ENCODE data around the gene CFAP221.

CFAP221 gene

GRCh38 chr2:119662297-119662696 is 118.0 kb downstream of the CFAP221 start:
- in situ Hi-C loops (cut with HindIII; ENCODE audit: low sequenced_read_pairs) = no loop called here
- DNase-seq (ENCODE audit: low read depth) = no peak
- TF ChIP-seq, protein P1, sequence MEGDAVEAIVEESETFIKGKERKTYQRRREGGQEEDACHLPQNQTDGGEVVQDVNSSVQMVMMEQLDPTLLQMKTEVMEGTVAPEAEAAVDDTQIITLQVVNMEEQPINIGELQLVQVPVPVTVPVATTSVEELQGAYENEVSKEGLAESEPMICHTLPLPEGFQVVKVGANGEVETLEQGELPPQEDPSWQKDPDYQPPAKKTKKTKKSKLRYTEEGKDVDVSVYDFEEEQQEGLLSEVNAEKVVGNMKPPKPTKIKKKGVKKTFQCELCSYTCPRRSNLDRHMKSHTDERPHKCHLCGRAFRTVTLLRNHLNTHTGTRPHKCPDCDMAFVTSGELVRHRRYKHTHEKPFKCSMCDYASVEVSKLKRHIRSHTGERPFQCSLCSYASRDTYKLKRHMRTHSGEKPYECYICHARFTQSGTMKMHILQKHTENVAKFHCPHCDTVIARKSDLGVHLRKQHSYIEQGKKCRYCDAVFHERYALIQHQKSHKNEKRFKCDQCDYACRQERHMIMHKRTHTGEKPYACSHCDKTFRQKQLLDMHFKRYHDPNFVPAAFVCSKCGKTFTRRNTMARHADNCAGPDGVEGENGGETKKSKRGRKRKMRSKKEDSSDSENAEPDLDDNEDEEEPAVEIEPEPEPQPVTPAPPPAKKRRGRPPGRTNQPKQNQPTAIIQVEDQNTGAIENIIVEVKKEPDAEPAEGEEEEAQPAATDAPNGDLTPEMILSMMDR (IDR thresholded peaks at IDR 0.05; ENCODE audit: low read depth, low read length, missing control alignments) = no peak

DNA sequence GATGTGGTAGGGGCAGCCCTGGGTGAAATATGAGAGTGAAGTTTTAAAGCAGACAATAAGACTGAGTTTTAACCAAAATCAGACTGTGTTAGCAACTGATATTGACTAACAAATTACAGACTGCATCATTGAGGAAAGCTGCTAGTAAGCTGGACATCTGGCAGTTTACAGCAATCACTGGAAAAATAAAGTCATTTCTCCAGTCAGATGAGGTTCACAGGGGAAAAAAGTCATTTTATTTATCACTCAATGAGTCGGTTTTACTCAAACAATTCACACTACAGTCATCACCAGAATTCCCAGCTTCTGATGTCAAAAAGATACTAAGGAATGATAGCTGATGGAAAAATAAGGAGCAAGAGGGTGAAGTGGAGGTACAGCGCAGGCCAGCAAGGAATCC is 124.3 kb downstream of the CFAP221 start:
- DNase-seq (ENCODE audit: low read depth) = no peak
- H3K4me3 ChIP-seq (ENCODE audit: low read depth, low read length) = no peak overlapping the region
- in situ Hi-C loops (cut with HindIII; ENCODE audit: low sequenced_read_pairs) = no loop called here
- TF ChIP-seq, protein P1 (IDR thresholded peaks at IDR 0.05; ENCODE audit: low read depth, low read length, missing control alignments) = no peak

More at GRCh38 chr2:119662297-119662696, 118.0 kb downstream of the CFAP221 start:
- H3K4me3 ChIP-seq (ENCODE audit: low read depth, low read length) = no peak overlapping the region

GRCh38 chr2:119671016-119671415 is 126.8 kb downstream of the CFAP221 start:
- TF ChIP-seq, protein P1 (IDR thresholded peaks at IDR 0.05; ENCODE audit: low read depth, low read length, missing control alignments) = no peak
- no peak for DNase-seq (ENCODE audit: low read depth)
- in situ Hi-C loops (cut with HindIII; ENCODE audit: low sequenced_read_pairs) = no loop called here
- no peak overlapping the region for H3K4me3 ChIP-seq (ENCODE audit: low read depth, low read length)

DNA sequence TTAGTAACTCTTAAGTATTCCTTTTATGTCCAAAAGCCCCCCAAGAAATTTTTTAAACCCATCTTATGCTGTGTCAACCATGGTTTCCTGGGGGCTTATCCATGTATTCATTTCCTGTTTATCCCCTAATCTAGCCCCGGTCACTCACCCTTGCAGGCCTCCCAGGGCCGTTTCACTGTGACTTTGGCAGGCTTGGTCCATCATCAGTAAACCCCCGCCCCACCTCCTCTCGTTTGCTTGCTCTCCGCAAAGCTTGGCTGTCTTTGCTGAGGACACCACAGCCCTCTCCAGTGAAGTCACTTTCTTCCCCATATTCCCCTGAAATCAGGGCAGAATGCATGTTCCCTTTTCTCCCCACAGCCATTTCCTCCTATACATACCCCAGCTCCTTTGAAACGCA is 127.5 kb downstream of the CFAP221 start:
- TF ChIP-seq, protein P1 (IDR thresholded peaks at IDR 0.05; ENCODE audit: low read depth, low read length, missing control alignments) = no peak
- H3K4me3 ChIP-seq (ENCODE audit: low read depth, low read length) = no peak overlapping the region
- no peak for DNase-seq (ENCODE audit: low read depth)
- in situ Hi-C loops (cut with HindIII; ENCODE audit: low sequenced_read_pairs) = no loop called here

DNA sequence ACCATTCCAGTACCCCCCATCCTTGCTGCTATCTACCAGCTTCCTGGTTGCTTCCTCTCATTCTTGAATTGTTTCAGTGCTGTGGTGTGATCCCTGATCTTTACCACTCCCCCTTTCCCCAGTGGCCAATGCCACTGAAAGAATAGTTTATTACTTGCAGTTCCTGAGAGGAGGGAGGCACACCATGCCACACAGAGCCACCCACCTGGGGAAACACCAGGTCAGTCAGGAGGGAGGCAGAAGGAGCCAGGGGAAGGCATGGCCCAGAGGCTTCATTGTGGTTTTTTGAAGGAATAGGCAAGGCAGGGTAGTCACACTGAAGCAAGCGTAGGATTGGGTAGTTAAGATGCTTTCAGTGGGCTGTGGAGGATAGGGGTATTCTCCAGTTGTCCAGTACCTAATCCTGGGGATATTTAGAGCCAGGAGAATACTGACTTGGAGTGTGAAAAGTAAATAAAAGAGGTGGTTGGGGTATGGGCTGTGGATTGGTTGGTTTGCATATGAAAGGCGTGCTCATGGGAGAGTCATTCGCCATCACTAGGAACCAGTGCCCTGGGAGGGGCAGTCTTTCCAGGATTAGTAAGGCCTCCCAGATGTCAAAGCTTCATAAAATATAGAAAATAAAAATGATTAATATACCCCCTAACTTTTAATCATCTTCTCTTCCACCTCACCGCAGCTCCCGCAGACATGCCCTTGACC is 128.1 kb downstream of the CFAP221 start:
- TF ChIP-seq, protein P1 (IDR thresholded peaks at IDR 0.05; ENCODE audit: low read depth, low read length, missing control alignments) = no peak
- in situ Hi-C loops (cut with HindIII; ENCODE audit: low sequenced_read_pairs) = no loop called here
- no peak for DNase-seq (ENCODE audit: low read depth)
- no peak overlapping the region for H3K4me3 ChIP-seq (ENCODE audit: low read depth, low read length)

GRCh38 chr2:119673796-119674195 is 129.5 kb downstream of the CFAP221 start:
- H3K4me3 ChIP-seq (ENCODE audit: low read depth, low read length) = no peak overlapping the region
- in situ Hi-C loops (cut with HindIII; ENCODE audit: low sequenced_read_pairs) = no loop called here
- TF ChIP-seq, protein P1 (IDR thresholded peaks at IDR 0.05; ENCODE audit: low read depth, low read length, missing control alignments) = no peak
- no peak for DNase-seq (ENCODE audit: low read depth)
